Muscle of arm (tissue), 12 donors: ENCODE data around the gene MYPOP. TPM values are rescaled to one million over a fixed set of nuclear protein-coding genes. Genes with fewer than 3 reads are reported as not detected.
"Not testable (repeated sequence)": the region's sequence is repeated elsewhere in the genome, so short reads cannot be mapped to it uniquely, and the experiment has no call there.

Experiments used
- DNase-seq: peaks from one replicate; pipeline ENCODE4 v3.0.0-alpha.2; 2013
- polyA plus RNA-seq, 12 donors: library from polyadenylated mRNA; unstranded; fragments of 120-200 nt; gene quantifications; one replicate each; pipeline ENCODE4 v1.2.1, GENCODE V29; 2013; ENCODE audit not compliant: insufficient read length in 12 of 12

MYPOP gene
- polyA plus RNA-seq, 12 donors = 2.2 to 7.6 (median 3.7) TPM; not detected in 1

GRCh38 chr19:45913874-45914830 lies 11.7 kb upstream of the MYPOP start, which contains the start of gene NANOS2:
TSS of gene NANOS2 (minus strand) at chr19:45914778. CDS start at chr19:45914693, 85 bp downstream.
- no peak for DNase-seq

GRCh38 chr19:45911291-45911690 lies 8.9 kb upstream of the MYPOP start:
- DNase-seq = no peak

- no peak for DNase-seq
These were observed 6.5 kb upstream of the MYPOP start for GRCh38 chr19:45908956-45909355.

GRCh38 chr19:45906221-45906620 lies 3.8 kb upstream of the MYPOP start:
- no peak for DNase-seq

GRCh38 chr19:45905011-45905410 lies 2.6 kb upstream of the MYPOP start:
- no peak for DNase-seq

- peak; percentile 99 for DNase-seq
These were observed 525 bp upstream of the MYPOP start for GRCh38 chr19:45902651-45903625.

GRCh38 chr19:45901432-45901911 lies 941 bp downstream of the MYPOP start:
- DNase-seq = no peak

- DNase-seq = no peak
These were observed 1.5 kb downstream of the MYPOP start for GRCh38 chr19:45900738-45901431.

GRCh38 chr19:45899919-45900589 lies 2.4 kb downstream of the MYPOP start:
- DNase-seq = no peak

- DNase-seq = no peak
These were observed 3.2 kb downstream of the MYPOP start for GRCh38 chr19:45899253-45899652.

GRCh38 chr19:45897261-45897812 lies 5.1 kb downstream of the MYPOP start:
- no peak for DNase-seq

- DNase-seq = not testable (repeated sequence)
These were observed 6.3 kb downstream of the MYPOP start for GRCh38 chr19:45895983-45896599.

GRCh38 chr19:45895519-45895972 lies 6.9 kb downstream of the MYPOP start:
- DNase-seq = no peak

- no peak for DNase-seq
These were observed 11.5 kb downstream of the MYPOP start for GRCh38 chr19:45890877-45891276.

- DNase-seq = no peak
These were observed 13.1 kb downstream of the MYPOP start for GRCh38 chr19:45889210-45889885.

GRCh38 chr19:45887200-45887710 lies 15.2 kb downstream of the MYPOP start:
- DNase-seq = no peak

- peak; percentile 96 for DNase-seq
These were observed 15.8 kb downstream of the MYPOP start for GRCh38 chr19:45886427-45887199.
